H9 (cell line): ENCODE data around the gene PTGIR. TPM values are rescaled to one million over a fixed set of nuclear protein-coding genes. Genes with fewer than 3 reads are reported as not detected.

ENCODE experiments used
- DNase-seq: peaks from one replicate; pipeline ENCODE4 v3.0.0-alpha.2; 2017
- H2AFZ ChIP-seq: one replicate; pipeline ENCODE4 v1.6.1; 2013; ENCODE audit warnings: mild to moderate bottlenecking, low read length, control low read depth, moderate library complexity
- H2AK5ac ChIP-seq: 2 replicates; pipeline ENCODE4 v1.6.1; 2013; ENCODE audit warnings: low read length, control low read depth, mixed read lengths; ENCODE audit not compliant: insufficient read length
- H2BK120ac ChIP-seq: one replicate; pipeline ENCODE4 v1.6.1; 2013; ENCODE audit warnings: low read depth, mild to moderate bottlenecking, low read length, control low read depth, inconsistent platforms; ENCODE audit not compliant: poor library complexity, severe bottlenecking
- H2BK12ac ChIP-seq: 2 replicates; pipeline ENCODE4 v1.6.1; 2013; ENCODE audit warnings: low read length, control low read depth, mixed read lengths, low read depth; ENCODE audit not compliant: insufficient read length
- H2BK15ac ChIP-seq: 2 replicates; pipeline ENCODE4 v1.6.1; 2013; ENCODE audit warnings: low read depth, low read length, control low read depth
- H2BK20ac ChIP-seq: one replicate; pipeline ENCODE4 v1.6.1; 2013; ENCODE audit warnings: low read depth, mild to moderate bottlenecking, low read length, control low read depth, inconsistent platforms; ENCODE audit not compliant: poor library complexity, severe bottlenecking
- H2BK5ac ChIP-seq: 2 replicates; pipeline ENCODE4 v1.6.1; 2013; ENCODE audit warnings: low read length, control low read depth, mixed read lengths; ENCODE audit not compliant: insufficient read length
- H3K14ac ChIP-seq: 2 replicates; pipeline ENCODE4 v1.6.1; 2013; ENCODE audit warnings: low read length, control low read depth; ENCODE audit not compliant: insufficient read depth
- H3K18ac ChIP-seq: 2 replicates; pipeline ENCODE4 v1.6.1; 2013; ENCODE audit warnings: low read depth, mild to moderate bottlenecking, mixed read lengths, low read length, control low read depth; ENCODE audit not compliant: insufficient read length
- H3K23ac ChIP-seq: 2 replicates; pipeline ENCODE4 v1.6.1; 2013; ENCODE audit warnings: low read length, control low read depth, mixed read lengths, low read depth; ENCODE audit not compliant: insufficient read length
- H3K23me2 ChIP-seq: 2 replicates; pipeline ENCODE4 v1.6.1; 2013; ENCODE audit warnings: low read depth, mild to moderate bottlenecking, mixed read lengths, low read length, control low read depth; ENCODE audit not compliant: insufficient read length, poor library complexity, severe bottlenecking
- H3K27ac ChIP-seq: 2 replicates; pipeline ENCODE4 v1.5.1; 2013; ENCODE audit warnings: low read length, control low read depth, mixed read lengths, low read depth; ENCODE audit not compliant: insufficient read length
- H3K27me3 ChIP-seq: 2 replicates; pipeline ENCODE4 v1.6.1; 2013; ENCODE audit warnings: low read length, control low read depth, inconsistent platforms; ENCODE audit not compliant: insufficient read depth
- H3K4ac ChIP-seq: 2 replicates; pipeline ENCODE4 v1.6.1; 2013; ENCODE audit warnings: low read depth, mild to moderate bottlenecking, control low read depth, inconsistent platforms, low read length, moderate library complexity
- H3K4me1 ChIP-seq: 2 replicates; pipeline ENCODE4 v1.6.1; 2013; ENCODE audit warnings: low read length, control low read depth, inconsistent platforms; ENCODE audit not compliant: insufficient read depth
- H3K4me2 ChIP-seq: 2 replicates; pipeline ENCODE4 v1.6.1; 2013; ENCODE audit warnings: low read length, control low read depth, mixed read lengths; ENCODE audit not compliant: insufficient read length, insufficient read depth
- H3K56ac ChIP-seq: 2 replicates; pipeline ENCODE4 v1.6.1; 2013; ENCODE audit warnings: low read depth, mild to moderate bottlenecking, mixed read lengths, low read length, control low read depth; ENCODE audit not compliant: insufficient read length
- H3K79me1 ChIP-seq: 2 replicates; pipeline ENCODE4 v1.6.1; 2013; ENCODE audit warnings: low read depth, mild to moderate bottlenecking, moderate library complexity, low read length, control low read depth, inconsistent platforms; ENCODE audit not compliant: insufficient read depth, poor library complexity, severe bottlenecking
- H3K79me2 ChIP-seq: 2 replicates; pipeline ENCODE4 v1.6.1; 2013; ENCODE audit warnings: low read length, control low read depth, inconsistent platforms; ENCODE audit not compliant: insufficient read depth
- H3K9ac ChIP-seq: 2 replicates; pipeline ENCODE4 v1.6.1; 2013; ENCODE audit warnings: low read length, control low read depth, mixed read lengths; ENCODE audit not compliant: insufficient read length; ENCODE audit errors: extremely low read depth
- H3K9me3 ChIP-seq: one replicate; pipeline ENCODE4 v1.6.1; 2013; ENCODE audit warnings: low read depth, low read length, inconsistent platforms; ENCODE audit not compliant: control insufficient read depth
- H3T11ph ChIP-seq: one replicate; pipeline ENCODE4 v1.6.1; 2013; ENCODE audit warnings: mild to moderate bottlenecking, low read length, control low read depth, inconsistent platforms
- H4K20me1 ChIP-seq: one replicate; pipeline ENCODE4 v1.6.1; 2013; ENCODE audit not compliant: control insufficient read depth, insufficient read length, insufficient read depth
- H4K5ac ChIP-seq: 2 replicates; pipeline ENCODE4 v1.6.1; 2013; ENCODE audit warnings: low read depth, mild to moderate bottlenecking, mixed read lengths, low read length, control low read depth; ENCODE audit not compliant: insufficient read length
- H4K8ac ChIP-seq: replicated peaks from 2 replicates; pipeline ENCODE4 v1.6.1; 2013; ENCODE audit warnings: low read length, control low read depth, mixed read lengths, low read depth; ENCODE audit not compliant: insufficient read length
- H4K91ac ChIP-seq: 2 replicates; pipeline ENCODE4 v1.6.1; 2013; ENCODE audit warnings: low read depth, mild to moderate bottlenecking, moderate library complexity, mixed read lengths, low read length, control low read depth; ENCODE audit not compliant: insufficient read length
- H3K27ac Mint-ChIP-seq, 3 experiments: 2 replicates in 2 of 3; 3 replicates in 1 of 3; pipeline ENCODE4 v1.8.0; 2020 to 2021; ENCODE audit warnings: mixed read lengths in 3 of 3, mild to moderate bottlenecking in 1 of 3, moderate library complexity in 1 of 3
- H3K27me3 Mint-ChIP-seq: 2 replicates; pipeline ENCODE4 v1.8.0; 2021; ENCODE audit warnings: low read depth, mild to moderate bottlenecking, moderate library complexity, mixed read lengths
- H3K36me3 Mint-ChIP-seq, 3 experiments: 2 replicates in 2 of 3; 3 replicates in 1 of 3; pipeline ENCODE4 v1.8.0; 2020 to 2021; ENCODE audit warnings: low read depth in 3 of 3, mixed read lengths in 3 of 3; ENCODE audit not compliant: insufficient read depth in 1 of 3
- H3K4me1 Mint-ChIP-seq, 2 experiments: 2 replicates each; pipeline ENCODE4 v1.8.0; 2020; ENCODE audit warnings: mixed read lengths in 2 of 2
- H3K4me3 Mint-ChIP-seq, 2 experiments: 2 replicates in 1 of 2; 3 replicates in 1 of 2; pipeline ENCODE4 v1.8.0; 2020 to 2021; ENCODE audit warnings: mild to moderate bottlenecking in 2 of 2, mixed read lengths in 2 of 2, moderate library complexity in 1 of 2
- H3K9me3 Mint-ChIP-seq, 2 experiments: 2 replicates in 1 of 2; 3 replicates in 1 of 2; pipeline ENCODE4 v1.8.0; 2020; ENCODE audit warnings: mild to moderate bottlenecking in 2 of 2, mixed read lengths in 2 of 2, moderate library complexity in 1 of 2
- WGBS: extraction: QIAGEN DNeasy Blood & Tissue Kit; methylation state at CpG from one replicate; pipeline ENCODE4 v1.1.7; 2013; ENCODE audit warnings: missing lambda C conversion rate, low lambda C conversion rate, mixed read lengths; ENCODE audit not compliant: insufficient read length; ENCODE audit errors: extremely low coverage; 5-methylcytosine and 5-hydroxymethylcytosine counted together
- total RNA-seq: library from RNA; stranded (reverse); gene quantifications from 2 replicates; pipeline ENCODE4 v1.2.1, GENCODE V29; 2021
- TF ChIP-seq, protein P1 (sequence below): fragments of 200-600 bp; sonication (generic); conservative IDR thresholded peaks from 3 replicates; pipeline ENCODE4 v1.8.0; 2021; ENCODE audit warnings: antibody characterized with exemption, mild to moderate bottlenecking

PTGIR gene
- total RNA-seq, 1 experiment from 2014 or later, result not detected

GRCh38 chr19:46634656-46635218, 9.8 kb upstream of the PTGIR start:
- no peaks in the 10 kb centered on the region for H3K9me3 ChIP-seq
- no peaks in the 10 kb centered on the region for H3K9me3 Mint-ChIP-seq
- no peak overlapping the region for H4K8ac ChIP-seq
- H2AFZ ChIP-seq, result no peak overlapping the region
- TF ChIP-seq, protein P1, sequence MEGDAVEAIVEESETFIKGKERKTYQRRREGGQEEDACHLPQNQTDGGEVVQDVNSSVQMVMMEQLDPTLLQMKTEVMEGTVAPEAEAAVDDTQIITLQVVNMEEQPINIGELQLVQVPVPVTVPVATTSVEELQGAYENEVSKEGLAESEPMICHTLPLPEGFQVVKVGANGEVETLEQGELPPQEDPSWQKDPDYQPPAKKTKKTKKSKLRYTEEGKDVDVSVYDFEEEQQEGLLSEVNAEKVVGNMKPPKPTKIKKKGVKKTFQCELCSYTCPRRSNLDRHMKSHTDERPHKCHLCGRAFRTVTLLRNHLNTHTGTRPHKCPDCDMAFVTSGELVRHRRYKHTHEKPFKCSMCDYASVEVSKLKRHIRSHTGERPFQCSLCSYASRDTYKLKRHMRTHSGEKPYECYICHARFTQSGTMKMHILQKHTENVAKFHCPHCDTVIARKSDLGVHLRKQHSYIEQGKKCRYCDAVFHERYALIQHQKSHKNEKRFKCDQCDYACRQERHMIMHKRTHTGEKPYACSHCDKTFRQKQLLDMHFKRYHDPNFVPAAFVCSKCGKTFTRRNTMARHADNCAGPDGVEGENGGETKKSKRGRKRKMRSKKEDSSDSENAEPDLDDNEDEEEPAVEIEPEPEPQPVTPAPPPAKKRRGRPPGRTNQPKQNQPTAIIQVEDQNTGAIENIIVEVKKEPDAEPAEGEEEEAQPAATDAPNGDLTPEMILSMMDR, result no peak
- H2BK15ac ChIP-seq, result no peak overlapping the region
- H4K5ac ChIP-seq, result no peak overlapping the region
- H3K4me3 Mint-ChIP-seq, result peak overlapping the region; percentile 64 to 91
- H2AK5ac ChIP-seq, result no peak overlapping the region
- H3K27ac Mint-ChIP-seq, result no peak overlapping the region
- H2BK12ac ChIP-seq, result no peak overlapping the region
- peak overlapping the region; percentile 59 for H3K4me2 ChIP-seq
- no peaks in the 10 kb centered on the region for H3K79me1 ChIP-seq
- H3K4me1 ChIP-seq, result peaks cover 7% of the 10 kb centered on the region; the same call in 1 of the 2 replicates
- H3K18ac ChIP-seq, result no peak overlapping the region
- no peaks in the 10 kb centered on the region for H3K36me3 Mint-ChIP-seq
- no peak overlapping the region for H3K27ac ChIP-seq
- no peak overlapping the region for H3T11ph ChIP-seq
- H2BK20ac ChIP-seq, result no peak overlapping the region
- peaks cover 18% of the 10 kb centered on the region for H3K23me2 ChIP-seq
- no peak overlapping the region for H3K4ac ChIP-seq
- no peak overlapping the region for H2BK5ac ChIP-seq
- H3K9ac ChIP-seq, result no peak overlapping the region
- H3K27me3 ChIP-seq, result peaks cover 28% of the 10 kb centered on the region
- no peaks in the 10 kb centered on the region for H4K20me1 ChIP-seq
- no peak overlapping the region for H3K14ac ChIP-seq
- H3K79me2 ChIP-seq, result no peaks in the 10 kb centered on the region
- no peak overlapping the region for H4K91ac ChIP-seq
- H2BK120ac ChIP-seq, result no peak overlapping the region
- H3K56ac ChIP-seq, result no peak overlapping the region
- H3K27me3 Mint-ChIP-seq, result peaks cover 45% of the 10 kb centered on the region
- H3K23ac ChIP-seq, result no peak overlapping the region
- DNase-seq, result peak; percentile 61
- H3K4me1 Mint-ChIP-seq, result peaks cover 22 to 30% of the 10 kb centered on the region in 2 experiments
- no CpG with 5 or more reads among the region's 23 CpGs for WGBS
